Transverse colon (tissue), 4 donors: Measurements from ENCODE around the gene SETD3. TPM values are rescaled to one million over a fixed set of nuclear protein-coding genes. Genes with fewer than 3 reads are reported as not detected.

ENCODE experiments used
- DNase-seq: peaks from one replicate; pipeline ENCODE4 v3.0.0-alpha.2; 2019
- H3K27ac ChIP-seq, 4 donors: fragments of 200-600 bp; sonication (generic); 2 replicates each; pipeline ENCODE4 v1.5.1; 2016 to 2018; ENCODE audit warnings: inconsistent platforms in 4 of 4
- H3K27me3 ChIP-seq: fragments of 200-600 bp; sonication (generic); 2 replicates; pipeline ENCODE4 v1.5.1; 2017; ENCODE audit warnings: inconsistent platforms
- H3K36me3 ChIP-seq, 4 donors: fragments of 200-600 bp; sonication (generic); 2 replicates each; pipeline ENCODE4 v1.5.1; 2017 to 2019; ENCODE audit warnings: inconsistent platforms in 4 of 4
- H3K4me1 ChIP-seq, 4 donors: fragments of 200-600 bp; sonication (generic); 2 replicates each; pipeline ENCODE4 v1.5.1; 2017 to 2020; ENCODE audit warnings: inconsistent platforms in 4 of 4
- H3K4me3 ChIP-seq, 4 donors: fragments of 200-600 bp; sonication (generic); 1 replicate in 1 of 4; 2 replicates in 3 of 4; pipeline versions ENCODE4 v1.5.1 to v1.6.1; 2017 to 2019; ENCODE audit warnings: inconsistent platforms in 4 of 4
- H3K9me3 ChIP-seq, 2 donors: fragments of 200-600 bp; sonication (generic); 2 replicates each; pipeline ENCODE4 v1.5.1; 2017 to 2019; ENCODE audit warnings: inconsistent platforms in 2 of 2
- CTCF ChIP-seq, 5 experiments: fragments of 200-600 bp in 3 of 5; fragments of 450-650 bp in 2 of 5; sonication (generic) in 3 of 5; IDR thresholded peaks; 1 replicate in 2 of 5; 2 replicates in 3 of 5; pipeline ENCODE4 v1.5.1; 2016 to 2017; ENCODE audit warnings: antibody characterized with exemption in 5 of 5, inconsistent platforms in 3 of 5, mild to moderate bottlenecking in 2 of 5, moderate library complexity in 1 of 5
- EP300 ChIP-seq: sonication (generic); formaldehyde crosslinking; IDR thresholded peaks from one replicate; pipeline ENCODE4 v1.6.1; 2017; ENCODE audit warnings: antibody characterized with exemption, low read depth
- POLR2A ChIP-seq: fragments of 450-650 bp; IDR thresholded peaks from one replicate; pipeline ENCODE4 v1.6.1; 2016; ENCODE audit warnings: antibody characterized with exemption, mild to moderate bottlenecking, moderate library complexity
- POLR2AphosphoS5 ChIP-seq, 3 donors: sonication (generic); formaldehyde crosslinking; IDR thresholded peaks; one replicate each; pipeline ENCODE4 v1.6.1; 2016; ENCODE audit warnings: antibody characterized with exemption in 3 of 3
- WGBS, 2 donors: methylation state at CpG; one replicate each; pipeline ENCODE4 v1.1.5; 2018; ENCODE audit warnings: low coverage in 1 of 2; 5-methylcytosine and 5-hydroxymethylcytosine counted together
- in situ Hi-C, 4 donors: fragments of 200-750 bp; cut with MboI; loops; one replicate each; pipeline versions ENCODE4 v1.15.0 to v1.15.1; 2017; ENCODE audit warnings: low sequenced_read_pairs in 3 of 4, low pct_ligation_motif_present in 1 of 4, low pct_unique_long_range_greater_than_20kb in 1 of 4
- intact Hi-C: fragments of 100-400 bp; cut with DNase I; formaldehyde crosslinking; loops from one replicate; pipeline ENCODE4 v1.15.1; 2023; ENCODE audit warnings: low total_unique reads
- total RNA-seq, 4 donors: library from RNA; depleted of rRNA; stranded (reverse); fragments of >200 nt; gene quantifications; one replicate each; pipeline ENCODE4 v1.1.0, GENCODE V29; 2016

Gene SETD3
- total RNA-seq, 4 donors from 2014 or later = 50.1 to 224 (median 68.8) TPM

GRCh38 chr14:99394602-99395156 is 86.0 kb downstream of the SETD3 start:
- intact Hi-C loops = loop anchor here (1.0 kb wide), 1 partner anchor 17 kb away; no protein-coding TSS in a partner anchor

GRCh38 chr14:99393059-99393655 is 87.5 kb downstream of the SETD3 start:
- in situ Hi-C loops (no loop called here), intact Hi-C loops (no loop called here)
- 71 to 98% methylated on average over 7 to 12 of the region's 12 CpGs for WGBS, 2 donors
- H3K4me3 ChIP-seq = no peak overlapping the region
- H3K9me3 ChIP-seq = no peaks in the 10 kb centered on the region
- peak; percentile 55 for DNase-seq
- TF ChIP-seq CTCF (IDR thresholded peaks at IDR 0.05) (peak; percentile 58 to 74 (median 62)), EP300 (no peak)
- no peak overlapping the region for H3K27ac ChIP-seq
- peaks cover 0 to 13% (median 4%) of the 10 kb centered on the region in 4 donors for H3K36me3 ChIP-seq
- H3K4me1 ChIP-seq = peaks cover 0 to 7% (median 5%) of the 10 kb centered on the region in 4 donors
- H3K27me3 ChIP-seq = no peaks in the 10 kb centered on the region

More at GRCh38 chr14:99394602-99395156, 86.0 kb downstream of the SETD3 start:
- H3K27me3 ChIP-seq = no peaks in the 10 kb centered on the region
- H3K4me1 ChIP-seq = no peaks in the 10 kb centered on the region
- WGBS, 2 donors = 91% methylated on average over 9 of the region's 9 CpGs; no CpG with 5 or more reads in 1 of the 2 donors
- H3K27ac ChIP-seq = no peak overlapping the region
- DNase-seq = no peak
- in situ Hi-C loops = no loop called here
- H3K36me3 ChIP-seq = peaks cover 0 to 29% (median 12%) of the 10 kb centered on the region in 4 donors
- H3K9me3 ChIP-seq = no peaks in the 10 kb centered on the region
- no peak overlapping the region for H3K4me3 ChIP-seq
- TF ChIP-seq EP300 (no peak), CTCF (IDR thresholded peaks at IDR 0.05) (no peak), POLR2AphosphoS5 (IDR thresholded peaks at IDR 0.05) (no peak)

GRCh38 chr14:99391671-99392070 is 89.0 kb downstream of the SETD3 start:
- 33 to 81% methylated on average over 1 to 13 of the region's 13 CpGs for WGBS, 2 donors
- Histone ChIP-seq H3K36me3 (peaks cover 0 to 5% (median 0%) of the 10 kb centered on the region in 4 donors), H3K27me3 (peaks cover 2% of the 10 kb centered on the region), H3K4me1 (peaks cover 0 to 7% (median 5%) of the 10 kb centered on the region in 4 donors), H3K4me3 (no peak overlapping the region), H3K9me3 (no peaks in the 10 kb centered on the region), H3K27ac (no peak overlapping the region)
- DNase-seq = no peak
- in situ Hi-C loops = no loop called here
- intact Hi-C loops = no loop called here
- TF ChIP-seq POLR2A (no peak), POLR2AphosphoS5 (IDR thresholded peaks at IDR 0.05) (no peak), EP300 (no peak), CTCF (IDR thresholded peaks at IDR 0.05) (no peak)

- Histone ChIP-seq H3K4me1 (peaks cover 0 to 7% (median 5%) of the 10 kb centered on the region in 4 donors), H3K9me3 (no peaks in the 10 kb centered on the region), H3K36me3 (no peaks in the 10 kb centered on the region), H3K27ac (no peak overlapping the region), H3K4me3 (no peak overlapping the region), H3K27me3 (peaks cover 24% of the 10 kb centered on the region)
- in situ Hi-C loops = no loop called here
- peak; percentile 67 for DNase-seq
- WGBS, 2 donors = 12% methylated on average over 24 of the region's 24 CpGs; no CpG with 5 or more reads in 1 of the 2 donors
- TF ChIP-seq POLR2AphosphoS5 (IDR thresholded peaks at IDR 0.05) (no peak), EP300 (no peak), POLR2A (no peak), CTCF (IDR thresholded peaks at IDR 0.05) (peak; percentile 41 to 84 (median 71))
- intact Hi-C loops = no loop called here
Measured at GRCh38 chr14:99389174-99389826, 91.4 kb downstream of the SETD3 start.
